ENCODE measurements around the gene IMMT. TPM values are rescaled to one million over a fixed set of nuclear protein-coding genes. Genes with fewer than 3 reads are reported as not detected.
"Not testable (repeated sequence)": the region's sequence is repeated elsewhere in the genome, so short reads cannot be mapped to it uniquely, and the experiment has no call there.

Gene IMMT
- 60.0 TPM for total RNA-seq

DNA sequence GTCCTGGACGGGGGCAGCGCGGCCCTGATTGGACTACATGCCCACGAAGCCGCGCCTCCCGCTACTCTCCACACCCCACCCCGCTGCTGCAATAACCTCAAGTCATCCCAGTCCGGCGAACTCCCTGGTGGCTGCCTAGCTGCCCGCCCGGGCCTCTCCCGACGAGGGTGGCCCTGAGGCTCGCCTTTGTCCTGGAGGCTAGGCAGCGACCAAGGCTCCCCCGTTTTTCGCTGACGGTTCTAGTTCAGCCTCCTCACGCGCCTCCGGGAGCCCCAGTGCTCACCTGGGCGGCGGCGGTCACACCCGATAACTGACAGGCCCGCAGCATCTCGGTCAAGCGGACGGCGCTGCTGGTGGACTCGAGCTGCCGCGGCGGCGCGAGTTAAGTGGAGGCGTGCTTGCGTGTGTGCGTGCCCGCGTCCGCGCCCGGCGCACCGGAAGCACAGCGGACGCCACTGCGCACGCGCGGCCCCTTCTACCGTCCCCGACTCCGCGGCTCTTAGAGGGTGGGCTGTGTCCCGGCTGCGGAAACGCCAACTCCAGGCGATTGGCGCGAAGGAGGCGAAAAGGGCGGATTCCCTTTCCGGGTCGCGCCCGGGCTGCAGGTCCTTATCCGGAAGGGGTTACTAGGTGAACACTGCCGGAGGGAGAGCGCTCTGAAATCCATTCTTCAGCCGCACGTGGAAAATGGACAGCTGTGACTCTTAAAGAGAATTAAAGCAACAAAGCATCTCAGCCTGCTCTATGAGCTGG is at the start of gene IMMT:
Gene IMMT, minus strand, starts transcription at position 408 of the 753 bp plus-strand sequence. Its CDS starts 80 bp downstream, at position 328.
- DNase-seq (ENCODE audit: low spot score) = peak; percentile 97
- intact Hi-C loops (cut with DNase I) = loop anchor here (10.0 kb wide), 1 partner anchor 1730 kb away; no protein-coding TSS in a partner anchor
- ATAC-seq = peak; percentile 96

DNA sequence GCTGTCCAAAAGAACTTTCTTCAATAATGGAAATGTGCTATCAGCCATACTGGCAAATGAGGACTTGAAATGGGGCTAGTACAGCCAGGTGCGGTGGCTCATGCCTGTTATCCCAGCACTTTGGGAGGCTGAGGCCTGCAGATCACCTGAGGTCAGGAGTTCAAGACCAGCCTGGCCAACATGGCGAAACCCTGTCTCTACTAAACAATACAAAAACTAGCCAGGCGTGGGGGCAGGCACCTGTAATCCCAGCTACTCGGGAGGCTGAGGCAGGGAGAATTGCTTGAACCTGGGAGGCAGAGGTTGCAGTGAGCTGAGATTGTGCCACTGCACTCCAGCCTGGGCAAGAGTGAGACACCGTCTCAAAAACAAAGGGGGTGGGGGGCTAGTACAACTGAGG is 49.5 kb upstream of the IMMT start:
- intact Hi-C loops (cut with DNase I); ATAC-seq; DNase-seq (ENCODE audit: low spot score): not testable (repeated sequence)

DNA sequence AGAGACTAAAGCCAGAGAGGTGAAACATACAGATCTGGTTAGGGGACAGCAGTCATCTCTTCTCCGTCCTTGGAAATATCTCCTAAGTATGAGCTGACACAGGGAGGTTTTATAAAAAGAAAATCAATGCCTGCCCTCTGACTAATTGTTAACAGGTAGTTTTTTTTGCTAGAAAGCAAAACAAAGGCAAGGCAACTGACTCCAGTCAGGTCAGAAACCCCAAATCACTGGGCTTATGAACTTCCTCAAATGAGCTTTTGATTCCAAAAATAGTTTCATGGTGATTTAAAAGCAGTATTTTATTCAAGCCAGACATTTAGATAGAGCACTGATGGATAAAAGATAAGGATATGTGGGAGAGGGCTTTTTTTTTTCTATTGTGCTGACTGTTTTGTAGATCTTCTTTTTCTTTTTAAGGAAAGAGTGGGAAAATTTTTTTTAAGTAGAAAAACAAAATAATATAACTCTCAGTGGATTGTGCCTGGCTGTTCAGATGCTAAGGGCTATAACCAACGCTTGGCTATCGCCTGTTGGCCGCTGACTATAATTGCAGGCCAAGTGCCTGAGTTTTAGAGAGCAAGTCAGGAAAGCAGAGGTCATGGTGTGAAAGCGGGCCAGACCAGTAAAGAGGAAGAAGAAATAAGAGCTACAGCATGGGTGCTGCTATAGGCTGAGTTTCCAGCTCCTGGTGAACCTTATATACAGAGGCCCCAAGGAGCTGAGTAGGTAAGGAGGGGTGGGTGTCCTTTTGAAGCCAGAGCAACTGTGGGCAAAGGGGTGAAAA is 48.9 kb upstream of the IMMT start:
- DNase-seq (ENCODE audit: low spot score) (no peak), ATAC-seq (no peak)
- intact Hi-C loops (cut with DNase I) = no loop called here

DNA sequence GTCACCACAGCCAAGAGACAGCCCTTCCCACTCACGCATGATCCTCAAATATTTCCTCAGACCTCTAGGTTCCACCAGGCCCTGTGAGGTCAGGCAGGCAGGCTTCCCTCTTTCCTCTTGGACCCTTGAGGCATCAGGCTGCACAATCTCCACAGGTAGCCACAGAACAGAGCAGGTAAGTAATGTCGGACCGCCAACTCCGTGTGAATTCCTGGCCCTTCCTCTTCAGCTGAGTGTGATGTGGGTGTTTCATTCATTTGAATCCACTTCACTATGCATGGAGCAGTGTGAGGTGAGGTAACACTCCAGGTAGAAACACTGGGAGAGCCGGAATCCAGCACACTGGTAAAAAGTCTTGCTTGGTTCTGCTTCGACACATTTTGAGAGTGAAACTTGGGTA is 48.0 kb upstream of the IMMT start:
- DNase-seq (ENCODE audit: low spot score) (no peak), ATAC-seq (no peak)
- intact Hi-C loops (cut with DNase I) = no loop called here

DNA sequence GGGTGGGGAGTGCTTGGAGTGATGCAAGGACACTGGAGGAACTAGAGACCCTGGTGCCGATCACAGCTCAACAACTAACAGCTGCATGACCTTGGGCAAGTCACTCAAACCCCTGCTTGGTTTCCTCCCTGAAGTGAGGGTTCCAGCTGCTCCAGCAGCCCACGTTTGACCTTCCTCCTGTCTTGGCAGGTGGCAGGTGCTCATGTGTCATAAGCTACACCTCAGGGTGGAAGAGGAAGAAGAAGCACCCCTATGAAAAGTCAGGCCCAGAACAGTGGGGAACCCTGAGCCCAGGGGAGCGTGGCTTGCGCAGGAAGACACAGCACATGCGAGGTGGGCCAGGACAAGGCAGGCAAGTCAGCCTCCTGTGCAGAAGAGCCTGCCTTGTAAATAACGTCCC is 46.3 kb upstream of the IMMT start:
- DNase-seq (ENCODE audit: low spot score) (no peak), ATAC-seq (no peak)
- intact Hi-C loops (cut with DNase I) = no loop called here

DNA sequence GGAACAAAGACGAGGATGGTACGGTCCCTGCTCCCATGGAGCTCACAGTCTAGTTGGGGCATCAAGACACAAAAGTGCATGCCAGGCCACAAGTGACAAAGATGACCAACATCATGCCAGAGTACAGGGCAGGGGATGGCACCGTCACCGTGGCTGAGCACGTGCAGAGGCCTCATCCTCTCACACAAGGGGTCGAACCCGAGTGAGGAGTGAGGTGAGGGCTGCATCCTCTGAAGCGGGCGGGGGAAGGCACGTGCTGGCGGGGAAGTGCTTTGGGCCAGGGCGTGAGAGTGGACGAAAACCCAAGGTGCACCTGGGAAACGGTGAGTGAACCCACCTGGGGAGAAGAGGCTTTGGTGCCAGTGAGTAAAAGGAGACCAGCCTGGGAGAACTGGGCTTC is 45.0 kb upstream of the IMMT start:
- ATAC-seq (no peak), DNase-seq (ENCODE audit: low spot score) (no peak)
- intact Hi-C loops (cut with DNase I) = no loop called here

DNA sequence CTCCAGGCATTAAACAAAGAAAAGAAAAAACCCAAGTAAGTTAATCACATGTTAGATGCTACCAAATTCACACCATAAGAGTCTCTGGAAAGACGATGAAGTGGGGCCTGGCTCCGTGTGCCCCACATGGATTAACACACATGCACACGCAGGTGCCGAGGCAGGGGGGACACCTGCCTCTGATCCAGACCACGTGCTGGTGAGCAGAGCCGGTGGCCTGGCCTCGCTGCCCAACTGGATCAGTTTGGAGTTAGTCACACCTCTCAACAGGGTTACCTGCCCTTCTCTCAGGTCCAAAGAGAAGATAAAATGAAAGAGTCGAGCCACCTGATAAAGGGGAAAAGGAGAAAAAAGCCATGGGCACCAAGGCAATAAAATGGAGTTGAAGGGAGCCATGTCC is 44.5 kb upstream of the IMMT start:
- intact Hi-C loops (cut with DNase I) = no loop called here
- ATAC-seq (no peak), DNase-seq (ENCODE audit: low spot score) (no peak)

DNA sequence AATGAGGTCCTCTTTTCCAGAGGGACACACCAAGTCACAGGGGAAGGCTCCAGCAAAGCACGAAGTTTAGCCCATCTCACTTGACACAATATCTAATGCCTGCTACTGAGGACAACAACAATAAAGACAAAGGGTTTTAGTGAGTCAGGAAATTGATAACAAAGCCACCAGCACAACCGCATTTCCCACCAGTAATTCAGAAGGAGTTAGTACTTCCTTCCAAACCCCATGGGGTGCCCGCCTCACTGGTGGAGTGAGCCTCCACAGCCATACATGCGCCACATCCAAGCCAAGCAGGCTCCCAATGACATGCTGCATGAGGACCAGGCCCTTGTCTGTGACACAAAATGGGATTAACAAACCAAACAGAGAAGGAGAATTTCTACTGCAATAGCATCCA is 44.1 kb upstream of the IMMT start:
- DNase-seq (ENCODE audit: low spot score) = no peak
- no peak for ATAC-seq
- intact Hi-C loops (cut with DNase I) = no loop called here

DNA sequence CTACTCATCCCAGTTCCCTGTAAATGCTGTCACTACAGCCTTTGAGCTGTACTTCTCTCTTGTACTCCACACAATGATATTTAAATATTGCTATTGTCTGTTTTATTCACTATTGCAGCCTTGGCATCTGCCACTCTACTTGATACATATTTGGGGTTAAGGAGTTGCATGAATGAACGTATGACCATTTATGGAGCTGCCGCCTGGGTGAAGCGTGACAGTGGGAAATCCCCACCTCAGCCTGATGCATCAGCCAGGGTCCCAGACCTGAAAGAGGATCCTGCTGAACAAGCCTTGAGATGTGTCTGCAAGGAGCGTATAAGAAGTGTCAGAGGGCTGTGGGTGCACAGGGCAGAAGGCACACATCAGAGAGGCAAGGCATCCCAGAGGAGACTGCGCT is 43.1 kb upstream of the IMMT start:
- ATAC-seq = no peak
- intact Hi-C loops (cut with DNase I) = no loop called here
- no peak for DNase-seq (ENCODE audit: low spot score)

DNA sequence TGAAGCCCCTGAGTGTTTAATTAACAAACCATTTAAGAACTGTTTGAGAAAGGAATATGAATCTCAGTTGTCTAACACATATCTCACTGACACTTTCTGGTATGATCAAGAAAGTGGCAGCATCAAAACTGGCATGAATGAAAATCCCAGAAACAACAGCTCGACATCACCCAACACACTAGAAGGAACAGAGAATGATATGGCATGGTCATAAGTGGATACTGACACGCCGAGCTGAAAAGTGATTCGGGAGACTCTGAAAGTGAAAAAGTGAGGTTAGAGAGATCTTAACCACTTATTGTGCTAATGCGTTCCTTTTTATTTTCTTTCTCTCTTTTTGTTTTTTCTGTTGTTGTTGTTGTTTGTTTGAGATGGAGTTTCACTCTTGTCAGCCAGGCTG is 41.9 kb upstream of the IMMT start:
- no peak for ATAC-seq

DNA sequence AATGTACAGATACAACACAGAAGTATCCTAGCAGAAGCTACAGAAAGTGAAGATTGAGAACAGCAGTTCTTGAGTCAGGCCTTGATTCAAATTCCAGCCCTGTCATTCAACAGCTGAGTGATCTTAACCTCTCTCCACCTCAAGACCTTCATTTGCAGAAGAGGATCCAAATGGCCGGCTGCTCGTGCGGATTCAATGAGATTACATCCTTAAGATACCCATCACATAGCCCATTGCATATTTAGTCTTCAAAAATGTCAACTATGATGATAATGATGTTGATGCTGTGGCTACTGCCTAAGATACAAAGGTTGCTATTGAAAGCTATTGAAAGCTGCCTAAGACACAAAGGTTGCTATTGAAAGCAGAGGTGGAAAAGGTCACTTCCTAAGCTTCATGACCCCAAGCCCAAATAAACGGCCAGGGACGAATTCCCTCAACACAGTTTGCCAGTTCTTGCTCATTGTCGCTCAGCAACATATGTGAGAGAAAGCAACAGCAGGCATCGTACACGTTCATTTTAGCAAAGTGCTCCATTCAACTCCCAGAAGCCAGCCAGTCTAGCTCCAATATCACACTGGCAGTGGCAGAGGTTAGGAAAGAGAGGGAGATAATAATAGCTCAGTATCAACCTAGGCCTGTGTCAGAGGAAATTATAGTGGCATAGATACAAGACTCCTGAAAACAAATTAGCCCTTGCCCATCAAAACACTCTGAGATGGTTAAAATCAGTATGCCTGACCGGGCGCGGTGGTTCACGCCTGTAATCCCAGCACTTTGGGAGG is 40.1 kb upstream of the IMMT start:
- ATAC-seq (no peak), DNase-seq (ENCODE audit: low spot score) (no peak)
- intact Hi-C loops (cut with DNase I) = no loop called here

More for the DNA sequence above, 41.9 kb upstream of the IMMT start:
- no peak for DNase-seq (ENCODE audit: low spot score)
- intact Hi-C loops (cut with DNase I) = no loop called here

DNA sequence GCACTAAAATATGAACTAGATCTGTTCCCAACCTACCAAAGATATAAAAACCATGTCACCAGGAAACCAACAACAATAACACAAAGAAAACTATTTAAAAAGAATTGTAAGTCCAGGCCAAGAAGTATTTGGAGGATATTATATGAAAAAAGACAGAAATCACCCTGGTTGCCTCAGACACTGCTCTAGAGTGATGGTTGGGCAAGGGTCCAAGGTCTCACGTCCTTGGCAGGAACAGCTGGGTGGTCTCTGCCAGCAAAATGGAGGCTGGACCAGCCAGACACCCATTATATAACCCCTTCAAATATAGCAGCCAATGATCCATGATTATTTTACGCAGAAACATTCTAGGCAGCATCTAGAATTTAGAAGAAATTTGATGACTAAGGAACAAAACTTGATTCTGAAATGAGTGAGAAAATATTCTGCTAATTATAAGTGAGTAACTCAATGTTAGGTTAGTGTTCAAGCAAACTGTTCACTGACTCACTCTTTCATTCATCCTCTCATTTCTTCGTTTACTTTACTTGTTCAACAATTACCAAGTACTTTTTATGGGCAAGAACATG is 39.4 kb upstream of the IMMT start:
- no peak for ATAC-seq
- no peak for DNase-seq (ENCODE audit: low spot score)

DNA sequence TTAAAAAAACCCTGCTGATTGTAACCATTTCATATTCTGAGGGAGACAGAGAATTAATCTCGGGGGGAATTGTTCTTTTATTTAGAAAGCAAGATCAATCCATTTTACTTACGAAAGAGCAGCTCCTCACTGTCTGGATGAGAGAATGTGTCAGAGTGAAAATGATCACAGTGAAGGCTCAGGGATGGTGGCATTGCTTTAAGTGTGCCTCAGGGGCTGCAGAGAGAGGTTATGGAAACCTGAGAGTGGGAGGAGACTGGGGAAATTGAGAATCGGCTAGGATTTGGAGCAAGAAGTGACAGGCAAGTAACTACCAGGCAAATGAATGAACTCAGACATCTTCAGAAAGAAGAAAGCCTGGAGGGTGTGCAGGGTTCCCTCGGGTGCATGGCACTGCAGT is 38.2 kb upstream of the IMMT start:
- DNase-seq (ENCODE audit: low spot score) (no peak), ATAC-seq (no peak)
- intact Hi-C loops (cut with DNase I) = no loop called here

More for the DNA sequence above, 39.4 kb upstream of the IMMT start:
- intact Hi-C loops (cut with DNase I) = no loop called here

DNA sequence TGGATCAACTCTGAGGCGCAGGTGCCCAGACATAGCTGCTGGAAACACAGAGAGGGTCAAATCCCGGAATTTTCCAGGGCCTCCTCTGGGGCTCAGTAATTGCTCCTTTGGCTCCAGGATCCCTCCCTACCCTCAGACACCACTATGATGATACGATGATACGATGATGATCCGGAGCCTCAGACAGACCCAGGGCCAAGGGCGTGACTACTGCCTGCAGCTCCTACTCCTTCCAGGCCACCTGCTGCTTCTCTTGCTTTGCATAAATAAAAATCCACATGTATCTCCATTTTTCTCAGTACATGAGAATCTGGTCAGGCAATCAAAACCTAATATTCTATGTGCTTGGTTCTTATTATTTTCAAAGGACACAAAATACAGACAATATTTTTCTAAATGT is 37.6 kb upstream of the IMMT start:
- intact Hi-C loops (cut with DNase I) = no loop called here
- no peak for DNase-seq (ENCODE audit: low spot score)
- no peak for ATAC-seq

DNA sequence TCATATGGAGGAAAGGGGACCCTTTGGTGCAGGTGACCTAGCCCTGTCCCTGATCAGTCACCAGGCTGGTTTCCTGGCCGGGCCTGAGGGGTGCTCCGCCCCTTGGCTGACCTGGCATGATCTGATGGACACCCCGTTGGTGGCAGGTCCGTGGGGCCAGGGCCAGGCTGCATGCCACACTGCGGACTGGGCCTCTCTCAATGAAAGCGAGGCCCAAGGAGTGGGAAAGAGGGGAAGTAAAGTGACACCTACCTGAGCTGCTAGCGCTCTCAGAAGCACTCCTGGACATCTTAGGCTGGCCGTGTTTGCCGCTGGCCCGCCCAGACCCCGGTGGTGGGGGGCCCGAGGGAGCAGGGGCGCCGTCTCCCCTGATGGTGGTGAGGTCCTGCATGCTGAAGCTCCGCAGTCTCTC is 37.1 kb upstream of the IMMT start:
- ATAC-seq = no peak
- no peak for DNase-seq (ENCODE audit: low spot score)
- intact Hi-C loops (cut with DNase I) = no loop called here

DNA sequence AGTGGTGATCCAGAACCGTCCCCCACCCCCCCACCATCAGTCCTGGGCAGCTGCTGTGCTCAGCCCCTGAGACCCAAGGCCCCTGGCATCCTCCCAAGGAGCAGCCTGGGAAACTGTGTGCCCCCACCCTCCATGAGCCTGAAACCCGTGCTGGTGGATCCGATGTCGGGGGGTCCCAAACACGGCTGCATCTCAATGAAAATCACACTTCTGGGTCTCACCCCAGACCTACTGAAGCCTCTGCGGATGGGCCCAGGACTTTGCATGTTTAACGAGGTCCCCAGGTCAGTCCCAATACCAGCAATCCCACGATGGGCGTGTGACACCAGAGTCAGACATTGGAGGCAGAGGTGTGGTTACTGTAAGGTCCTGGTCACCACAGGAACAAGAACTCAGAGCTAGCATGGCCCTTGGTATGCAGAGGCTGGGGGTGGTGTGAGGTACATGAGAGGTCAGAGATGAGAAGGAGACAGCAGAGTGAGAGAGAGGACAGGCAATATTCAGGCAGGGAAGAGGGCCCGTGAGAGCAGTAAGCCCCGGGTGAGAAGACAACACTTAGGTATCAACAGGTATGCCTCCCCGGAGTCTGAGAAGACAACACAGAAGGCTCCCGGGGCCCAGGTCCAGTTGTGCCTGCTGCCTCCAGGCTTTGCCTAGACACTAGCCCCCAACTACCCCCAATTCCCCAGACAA is 36.6 kb upstream of the IMMT start:
- intact Hi-C loops (cut with DNase I) = no loop called here
- no peak for ATAC-seq
- no peak for DNase-seq (ENCODE audit: low spot score)

DNA sequence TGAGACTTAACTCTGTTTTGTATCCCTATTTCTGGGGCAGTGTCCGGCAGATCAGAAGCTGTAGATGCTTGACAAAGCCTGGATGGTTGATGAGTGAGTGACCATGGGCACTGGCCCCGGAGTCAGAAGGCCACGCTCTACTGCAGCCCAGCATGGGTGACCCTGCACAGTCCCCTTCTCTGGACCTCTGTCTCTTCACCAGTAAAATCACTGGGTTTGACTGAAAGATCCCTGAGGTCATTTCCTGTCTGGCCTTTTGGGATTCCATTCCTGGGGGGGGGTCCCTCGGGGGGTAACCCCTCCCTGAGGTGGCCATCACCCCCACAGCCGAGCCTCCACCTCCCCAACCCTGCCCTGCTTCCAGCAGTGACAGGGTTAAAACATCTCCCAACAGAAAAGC is 35.7 kb upstream of the IMMT start:
- ATAC-seq (no peak), DNase-seq (ENCODE audit: low spot score) (no peak)
- intact Hi-C loops (cut with DNase I) = no loop called here

DNA sequence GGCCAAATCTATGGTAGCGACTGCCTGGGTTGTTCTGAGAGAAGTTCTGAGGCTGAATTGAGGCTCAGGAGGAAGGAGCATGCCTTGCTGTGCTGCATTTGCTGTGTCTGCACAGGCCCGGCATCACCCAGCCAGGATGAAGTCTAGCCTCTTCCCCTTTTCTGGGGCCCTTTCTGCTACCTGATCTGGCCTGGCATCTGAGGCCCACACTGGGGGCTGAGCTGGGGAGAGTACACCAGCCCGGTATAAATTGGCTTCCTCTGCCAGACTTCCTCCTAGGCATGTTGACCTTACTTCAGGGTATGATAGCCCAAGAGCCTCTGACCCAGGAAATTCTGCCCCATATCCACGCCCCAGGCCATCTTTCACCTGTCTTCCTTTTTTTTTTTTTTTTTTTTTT is 34.0 kb upstream of the IMMT start:
- DNase-seq (ENCODE audit: low spot score) (no peak), ATAC-seq (no peak)
- intact Hi-C loops (cut with DNase I) = loop anchor here (10.0 kb wide), 1 partner anchor 136 kb away; no protein-coding TSS in a partner anchor

DNA sequence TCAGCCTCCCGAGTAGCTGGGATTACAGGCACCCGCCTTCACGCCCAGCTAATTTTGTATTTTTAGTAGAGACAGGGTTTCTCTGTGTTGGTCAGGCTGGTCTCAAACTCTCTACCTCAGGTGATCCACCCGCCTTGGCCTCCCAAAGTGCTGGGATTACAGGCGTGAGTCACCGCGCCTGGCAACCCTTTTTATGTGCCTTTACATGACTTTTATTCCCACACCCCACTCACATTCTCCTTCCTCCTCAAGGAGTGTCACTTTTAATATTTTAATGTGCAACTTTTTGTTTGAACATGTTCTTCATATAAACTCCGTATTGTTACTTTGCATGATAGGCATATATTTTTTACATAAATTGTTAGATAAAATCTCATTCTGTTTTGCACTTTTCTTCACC is 33.3 kb upstream of the IMMT start:
- not testable (repeated sequence) for ATAC-seq; DNase-seq (ENCODE audit: low spot score)
- intact Hi-C loops (cut with DNase I) = loop anchor here (10.0 kb wide), 1 partner anchor 136 kb away; no protein-coding TSS in a partner anchor
